ENCODE data around the gene SFXN4.
"Not testable (repeated sequence)": the region's sequence is repeated elsewhere in the genome, so short reads cannot be mapped to it uniquely, and the experiment has no call there.

SFXN4 gene

DNA sequence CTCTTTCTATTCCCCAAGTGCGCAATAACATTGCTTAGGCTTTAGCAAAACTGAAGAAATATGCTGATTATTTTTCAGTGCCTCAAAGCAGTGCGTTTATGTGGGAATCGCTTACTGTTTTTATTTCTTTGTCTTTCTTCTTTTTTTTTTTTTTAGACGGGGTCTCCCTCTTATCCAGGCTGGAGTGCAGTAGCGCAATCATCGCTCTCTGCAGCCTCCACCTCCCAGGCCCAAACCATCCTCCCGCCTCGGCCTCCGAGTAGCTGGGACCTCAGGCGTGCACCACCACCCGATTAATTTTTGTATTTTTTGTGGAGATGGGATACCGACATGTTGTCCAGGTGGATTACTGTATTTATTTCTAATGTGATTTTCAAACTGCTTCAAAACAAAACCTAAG lies 60.4 kb downstream of the SFXN4 start:
- no peak for DNase-seq

DNA sequence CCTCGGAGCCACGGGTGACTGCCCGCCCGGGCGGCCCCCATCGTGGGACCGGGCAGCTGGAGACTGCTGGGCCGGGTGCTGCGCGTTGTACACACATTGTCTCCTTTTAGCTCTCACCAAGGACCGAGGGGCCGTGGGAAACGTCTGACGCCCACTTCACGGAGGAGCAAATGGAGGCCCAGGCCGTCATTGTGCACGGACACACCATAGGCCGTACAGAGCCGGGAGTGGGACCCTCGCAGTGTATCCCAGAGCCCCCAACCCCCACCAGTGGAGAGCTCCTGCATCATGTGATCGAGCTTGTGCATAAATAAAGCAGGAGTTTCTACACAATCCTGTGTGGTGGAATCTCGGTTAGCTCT lies 60.9 kb downstream of the SFXN4 start:
- DNase-seq, result no peak

DNA sequence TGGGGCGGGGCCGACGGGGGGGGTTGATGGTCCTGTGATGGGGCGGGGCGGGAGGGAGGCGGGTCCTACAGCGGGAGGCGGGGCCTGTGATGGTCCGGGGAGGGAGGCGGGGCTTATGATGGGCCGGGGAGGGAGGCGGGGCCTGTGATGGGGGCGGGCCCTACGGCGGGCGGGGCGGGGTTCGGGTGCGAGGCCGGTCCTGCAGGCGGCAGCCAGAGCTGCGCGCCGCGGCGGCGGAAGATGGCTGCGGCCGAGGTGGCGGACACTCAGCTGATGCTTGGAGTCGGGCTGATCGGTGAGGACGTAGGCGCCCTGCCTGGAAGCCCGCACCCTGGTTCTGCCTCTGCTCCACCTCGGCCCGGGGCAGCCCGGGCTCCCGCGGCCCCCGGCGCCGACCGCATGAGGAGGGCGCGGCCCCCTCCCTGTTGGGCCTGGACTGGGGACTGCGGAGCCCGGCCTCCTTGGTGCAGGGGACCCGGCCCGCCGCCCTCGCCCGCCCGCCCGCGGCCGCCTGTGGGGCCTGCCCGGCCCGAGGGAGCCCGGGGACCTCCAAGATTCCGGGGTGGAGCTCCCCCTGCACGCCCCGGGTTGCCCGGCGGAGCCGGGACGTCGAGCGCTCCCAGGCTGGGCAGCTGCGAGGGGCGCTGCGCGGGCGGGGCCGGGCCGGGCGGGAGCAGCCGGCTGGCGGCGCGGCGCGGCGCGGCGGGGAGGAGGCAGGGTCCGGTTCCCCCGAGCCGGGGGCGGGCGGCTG lies 61.4 kb downstream of the SFXN4 start, which contains the start of gene DENND10:
Gene DENND10 (plus strand): TSS at position 211 of the 751 bp plus-strand sequence. CDS start 30 bp downstream, at position 241.
- DNase-seq, result peak; percentile 71

- no peak for DNase-seq
Observed at GRCh38 chr10:119103241-119103902, 62.1 kb downstream of the SFXN4 start.

DNA sequence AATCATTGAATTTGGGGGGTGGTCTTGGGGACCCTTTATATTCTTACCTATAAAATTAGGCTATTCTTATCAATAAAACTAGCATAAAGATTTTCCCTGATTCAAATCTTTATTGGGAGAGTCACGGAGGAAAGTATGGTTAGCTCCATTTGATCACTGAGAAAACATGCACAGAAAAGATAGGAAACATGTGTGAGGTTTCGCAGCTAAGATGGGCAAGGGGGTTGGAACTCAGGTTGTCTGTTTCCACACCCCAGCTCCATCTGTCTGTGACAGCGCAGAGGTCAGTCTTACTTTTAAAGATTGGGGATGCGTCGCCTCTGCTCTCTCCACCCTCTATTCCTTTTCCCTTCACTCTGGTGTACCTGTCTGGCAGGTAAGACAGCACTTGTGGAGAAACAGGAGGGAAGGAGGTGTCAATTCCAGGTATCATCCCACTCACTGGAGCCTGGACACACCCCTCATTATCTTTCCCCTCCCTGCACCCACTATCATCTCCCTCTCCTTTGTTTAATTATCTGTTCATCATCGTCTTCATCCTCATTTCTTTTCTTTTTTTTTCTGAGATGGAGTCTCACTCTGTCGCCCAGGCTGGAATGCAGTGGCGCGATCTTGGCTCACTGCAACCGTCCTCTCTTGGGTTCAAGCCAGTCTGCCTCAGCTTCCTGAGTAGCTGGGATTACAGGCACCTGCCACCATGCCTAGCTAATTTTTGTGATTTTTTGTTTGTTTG lies 64.0 kb downstream of the SFXN4 start:
- DNase-seq, result no peak

DNA sequence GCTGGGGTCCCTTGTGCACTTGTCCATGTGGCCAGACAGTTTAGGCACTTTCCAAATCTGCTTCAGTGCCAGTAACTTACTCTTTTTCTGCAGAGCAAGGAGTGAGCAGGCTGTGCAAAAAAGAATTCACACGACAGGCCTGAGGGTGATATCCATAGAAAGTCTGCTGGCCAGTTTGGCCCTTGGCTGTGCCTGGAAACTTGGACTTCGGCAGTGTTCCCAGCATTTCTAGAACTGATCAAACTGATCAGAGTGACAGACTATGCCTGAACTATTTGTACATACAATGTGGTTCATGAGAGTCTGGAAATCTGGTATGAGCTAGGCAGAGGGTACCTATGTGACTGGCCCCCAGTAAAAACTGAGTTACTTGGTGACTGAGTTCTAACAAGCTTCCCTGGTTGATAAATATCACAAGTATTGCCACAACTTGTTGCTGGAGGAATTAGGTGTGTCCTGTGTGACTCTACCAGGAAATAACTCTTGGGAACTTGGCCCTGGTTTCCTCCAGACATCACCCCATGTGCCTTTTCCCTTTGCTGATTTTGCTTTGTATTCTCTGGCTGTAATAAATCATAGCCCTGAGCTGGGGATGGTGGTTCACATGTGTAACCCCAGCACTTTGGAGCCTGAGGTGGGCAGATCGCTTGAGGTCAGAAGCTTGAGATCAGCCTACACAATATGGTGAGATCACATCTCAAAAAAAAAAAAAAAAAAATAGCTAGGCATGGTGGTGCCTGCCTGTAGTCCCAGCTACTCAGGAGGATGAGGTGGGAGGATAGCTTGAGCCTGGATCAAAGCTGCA lies 64.9 kb downstream of the SFXN4 start:
- no peak for DNase-seq

DNA sequence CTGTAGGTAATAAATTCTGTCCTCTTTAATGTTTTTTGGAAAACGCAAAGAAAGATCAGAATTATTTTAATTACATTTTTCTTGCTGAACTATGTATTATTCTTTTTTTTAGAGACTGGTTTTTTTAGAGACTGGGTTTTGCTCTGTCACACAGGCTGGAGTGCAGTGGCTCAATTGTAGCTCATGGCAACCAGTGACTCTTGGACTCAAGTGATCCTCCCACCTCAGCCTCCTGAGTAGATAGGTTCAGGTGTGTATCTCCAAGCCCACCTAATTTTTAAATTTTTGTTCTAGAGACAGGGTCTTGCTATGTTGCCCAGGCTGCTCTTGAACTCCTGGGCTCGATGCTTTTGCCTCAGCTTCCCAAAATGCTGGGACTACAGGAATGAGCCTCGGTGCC lies 66.9 kb downstream of the SFXN4 start:
- DNase-seq, result no peak

DNA sequence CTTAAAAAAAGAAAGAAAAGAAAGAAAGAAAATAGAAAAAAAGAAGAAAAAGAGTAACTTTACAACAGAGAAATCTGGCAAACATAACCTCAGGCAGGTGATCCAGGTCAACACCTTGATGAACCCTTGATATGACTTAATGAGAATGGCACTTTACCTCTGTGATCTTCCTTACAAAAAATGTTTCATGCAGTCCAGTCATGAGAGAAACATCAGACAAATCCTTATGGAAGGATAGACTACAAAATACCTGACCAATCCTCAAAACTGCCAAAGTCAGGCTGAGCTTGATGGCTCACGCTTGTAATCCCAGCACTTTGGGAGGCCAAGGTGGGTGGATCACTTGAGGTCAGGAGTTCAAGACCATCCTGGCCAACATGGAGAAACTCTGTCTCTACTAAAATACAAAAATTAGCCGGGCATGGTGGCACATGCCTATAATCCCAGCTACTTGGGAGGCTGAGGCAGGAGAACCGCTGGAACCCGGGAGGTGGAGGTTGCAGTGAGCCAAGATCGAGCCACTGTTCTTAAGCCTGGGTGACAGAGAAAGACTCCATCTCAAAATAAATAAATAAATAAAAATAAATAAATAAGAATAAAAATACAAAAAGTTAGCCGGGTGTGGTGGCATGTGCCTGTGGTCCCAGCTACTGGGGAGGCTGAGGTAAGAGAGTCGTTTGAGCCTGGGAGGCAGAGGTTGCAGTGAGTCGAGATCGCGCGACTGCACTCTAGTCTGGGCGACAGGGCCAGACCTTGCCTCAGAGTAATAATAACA lies 68.7 kb downstream of the SFXN4 start:
- not testable (repeated sequence) for DNase-seq

DNA sequence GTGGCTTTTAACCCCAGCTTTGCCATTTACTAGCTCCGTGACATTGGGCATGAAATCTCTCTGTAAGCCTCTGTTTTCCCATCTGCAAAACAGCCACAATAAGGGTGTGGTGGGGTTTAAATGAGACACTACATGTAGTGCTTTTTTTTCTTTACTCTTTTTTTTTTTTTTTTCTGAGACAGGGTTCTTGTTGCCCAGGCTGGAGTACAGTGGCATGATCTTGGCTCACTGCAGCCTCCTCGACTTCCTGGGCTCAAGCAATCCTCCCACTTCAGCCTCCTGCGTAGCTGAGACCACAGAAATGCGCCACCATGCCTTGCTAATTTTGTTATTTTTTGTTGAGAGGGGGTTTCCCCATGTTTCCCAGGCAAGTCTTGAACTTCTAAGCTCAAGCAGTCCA lies 69.9 kb downstream of the SFXN4 start:
- no peak for DNase-seq

DNA sequence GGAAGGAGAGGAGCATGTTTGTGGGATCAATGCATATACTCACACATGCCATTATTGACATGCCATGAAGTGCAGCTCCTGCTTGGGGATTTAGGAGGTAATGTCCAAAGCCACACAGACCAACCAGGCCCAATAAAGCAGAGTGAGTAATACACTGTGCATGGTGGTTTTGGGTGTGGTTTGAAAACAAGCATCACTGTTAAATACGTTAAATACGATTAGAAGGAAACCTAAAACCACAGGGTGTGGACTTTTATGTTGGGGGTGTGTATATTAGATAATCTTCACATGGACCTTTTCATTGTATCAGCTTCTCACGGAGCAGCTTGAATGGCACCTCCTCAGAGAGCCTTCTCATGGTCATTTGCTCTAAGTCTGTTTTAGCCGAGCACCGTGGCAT lies 74.5 kb downstream of the SFXN4 start:
- no peak for DNase-seq
